GOT3 (cell line): ENCODE measurements around the gene RBKS.
"Not testable (repeated sequence)": the region's sequence is repeated elsewhere in the genome, so short reads cannot be mapped to it uniquely, and the experiment has no call there.

ENCODE experiments used
- DNase-seq: peaks from one replicate; lab custom pipeline; 2025; ENCODE audit warnings: mixed read lengths; lab: John Stamatoyannopoulos, UW

The RBKS gene

GRCh38 chr2:27906074-27906473 lies 15.9 kb upstream of the RBKS start:
- no peak for DNase-seq

- DNase-seq: no peak
Measured at GRCh38 chr2:27904405-27904665, 14.1 kb upstream of the RBKS start.

GRCh38 chr2:27903649-27904404 lies 13.6 kb upstream of the RBKS start:
- no peak for DNase-seq

- no peak for DNase-seq
Measured at GRCh38 chr2:27903018-27903417, 12.8 kb upstream of the RBKS start.

GRCh38 chr2:27902098-27902497 lies 11.9 kb upstream of the RBKS start:
- DNase-seq: no peak

GRCh38 chr2:27901234-27901633 lies 11.0 kb upstream of the RBKS start:
- no peak for DNase-seq

GRCh38 chr2:27897717-27898116 lies 7.5 kb upstream of the RBKS start:
- no peak for DNase-seq

- no peak for DNase-seq
Measured at GRCh38 chr2:27893006-27893405, 2.8 kb upstream of the RBKS start.

- no peak for DNase-seq
Measured at GRCh38 chr2:27891673-27892105, 1.5 kb upstream of the RBKS start.

- DNase-seq: peak; percentile 21
Measured at GRCh38 chr2:27890924-27891672, 911 bp upstream of the RBKS start.

- no peak for DNase-seq
Measured at GRCh38 chr2:27889774-27890145, 427 bp downstream of the RBKS start.

GRCh38 chr2:27888790-27889189 lies 1.4 kb downstream of the RBKS start:
- no peak for DNase-seq

GRCh38 chr2:27887830-27888229 lies 2.4 kb downstream of the RBKS start:
- DNase-seq: no peak

GRCh38 chr2:27887111-27887510 lies 3.1 kb downstream of the RBKS start:
- DNase-seq: no peak

GRCh38 chr2:27886322-27886721 lies 3.9 kb downstream of the RBKS start:
- no peak for DNase-seq

- no peak for DNase-seq
Measured at GRCh38 chr2:27885661-27886060, 4.5 kb downstream of the RBKS start.

- no peak for DNase-seq
Measured at GRCh38 chr2:27885234-27885633, 5.0 kb downstream of the RBKS start.

- no peak for DNase-seq
Measured at GRCh38 chr2:27884601-27885000, 5.6 kb downstream of the RBKS start.

- DNase-seq: not testable (repeated sequence)
Measured at GRCh38 chr2:27882584-27882922, 7.6 kb downstream of the RBKS start.

GRCh38 chr2:27881815-27882583 lies 8.2 kb downstream of the RBKS start:
- not testable (repeated sequence) for DNase-seq

- no peak for DNase-seq
Measured at GRCh38 chr2:27878825-27879224, 11.4 kb downstream of the RBKS start.

GRCh38 chr2:27875089-27875881 lies 14.9 kb downstream of the RBKS start:
- DNase-seq: no peak
